SK-N-SH (cell line): ENCODE data around the gene TMEM44. TPM values are rescaled to one million over a fixed set of nuclear protein-coding genes. Genes with fewer than 3 reads are reported as not detected.

Experiments
- CTCF ChIA-PET: fragments of 300-600, 350-600 bp; formaldehyde crosslinking; extraction: SDS; loops from one replicate; lab custom pipeline; 2021; lab: Yijun Ruan, JAX
- POLR2A ChIA-PET: fragments of 350-600 bp; sonication (Branson Sonifier 250); formaldehyde crosslinking; extraction: SDS; loops from one replicate; lab custom pipeline; 2020; ENCODE audit warnings: antibody characterized with exemption, inconsistent platforms; lab: Yijun Ruan, JAX
- DNase-seq: peaks from one replicate; pipeline ENCODE4 v3.0.0; 2012
- H2AFZ ChIP-seq: fragments of 200-600 bp; sonication (generic); 2 replicates; pipeline ENCODE4 v1.8.1; 2016; ENCODE audit warnings: antibody characterized with exemption, mild to moderate bottlenecking, low read depth
- H3F3A ChIP-seq: fragments of 200-600 bp; sonication (generic); replicated peaks from 2 replicates; pipeline ENCODE3; 2016; ENCODE audit warnings: antibody characterized with exemption, mild to moderate bottlenecking; ENCODE audit not compliant: insufficient read depth
- H3K27ac ChIP-seq, 2 experiments: fragments of 200-500 bp in 1 of 2; fragments of 200-600 bp in 1 of 2; sonication (Bioruptor generic) in 1 of 2; sonication (generic), shearing (Covaris generic) in 1 of 2; 2 replicates each; pipeline versions ENCODE4 v1.5.1 to v1.6.1; 2014 to 2016; ENCODE audit warnings: low read depth in 2 of 2, inconsistent platforms in 1 of 2, low read length in 1 of 2, mild to moderate bottlenecking in 1 of 2, mixed read lengths in 1 of 2
- H3K27me3 ChIP-seq: fragments of 200-600 bp; sonication (generic), shearing (Covaris generic); 2 replicates; pipeline ENCODE4 v1.6.1; 2016; ENCODE audit warnings: mixed run types; ENCODE audit not compliant: insufficient read depth
- H3K36me3 ChIP-seq, 2 experiments: fragments of 200-500 bp in 1 of 2; fragments of 200-600 bp in 1 of 2; sonication (Bioruptor generic) in 1 of 2; sonication (generic) in 1 of 2; replicated peaks in 1 of 2; 2 replicates each; pipeline versions ENCODE3 to v1.5.1; 2014 to 2016; ENCODE audit warnings: low read length in 1 of 2, mild to moderate bottlenecking in 1 of 2; ENCODE audit not compliant: insufficient read depth in 2 of 2, control insufficient read depth in 1 of 2
- H3K4me1 ChIP-seq, 2 experiments: fragments of 200-500 bp in 1 of 2; fragments of 200-600 bp in 1 of 2; sonication (Bioruptor generic) in 1 of 2; sonication (generic), shearing (Covaris generic) in 1 of 2; 2 replicates each; pipeline versions ENCODE4 v1.5.1 to v1.6.1; 2014 to 2016; ENCODE audit warnings: low read depth in 1 of 2, low read length in 1 of 2, mixed run types in 1 of 2; ENCODE audit not compliant: insufficient read depth in 2 of 2, control insufficient read depth in 1 of 2
- H3K4me2 ChIP-seq: fragments of 200-600 bp; sonication (generic), shearing (Covaris generic); 2 replicates; pipeline ENCODE4 v1.6.1; 2017; ENCODE audit warnings: mixed run types
- H3K4me3 ChIP-seq, 2 experiments: fragments of 200-500 bp in 1 of 2; fragments of 200-600 bp in 1 of 2; sonication (Bioruptor generic) in 1 of 2; sonication (generic), shearing (Covaris generic) in 1 of 2; 2 replicates each; pipeline versions ENCODE4 v1.5.1 to v1.8.1; 2014 to 2016; ENCODE audit warnings: low read depth in 2 of 2, inconsistent platforms in 1 of 2, low read length in 1 of 2, mild to moderate bottlenecking in 1 of 2, mixed read lengths in 1 of 2, moderate library complexity in 1 of 2
- H3K79me2 ChIP-seq: fragments of 200-600 bp; sonication (generic); 2 replicates; pipeline ENCODE4 v1.8.1; 2017; ENCODE audit warnings: mild to moderate bottlenecking; ENCODE audit not compliant: insufficient read depth
- H3K9ac ChIP-seq: fragments of 200-600 bp; sonication (generic); 2 replicates; pipeline ENCODE4 v1.6.1; 2017; ENCODE audit warnings: mixed run types
- H3K9me2 ChIP-seq: fragments of 200-600 bp; sonication (generic); 2 replicates; pipeline ENCODE4 v1.6.1; 2017; ENCODE audit warnings: mixed run types
- H3K9me3 ChIP-seq: fragments of 200-600 bp; sonication (generic); 2 replicates; pipeline ENCODE4 v1.6.1; 2017; ENCODE audit warnings: mixed run types, mild to moderate bottlenecking, moderate library complexity
- H4K20me1 ChIP-seq: fragments of 200-600 bp; sonication (generic); 2 replicates; pipeline ENCODE4 v1.6.1; 2017; ENCODE audit warnings: mild to moderate bottlenecking, mixed run types; ENCODE audit not compliant: insufficient read depth
- CHD2 ChIP-seq: fragments of 150-350 bp; IDR thresholded peaks from 2 replicates; pipeline ENCODE4 v1.6.1; 2018; ENCODE audit warnings: low read length; ENCODE audit not compliant: partially characterized antibody
- ELF1 ChIP-seq: IDR thresholded peaks from 2 replicates; pipeline ENCODE4 v1.4.0; 2012
- EP300 ChIP-seq, 2 experiments: IDR thresholded peaks; 2 replicates each; pipeline versions ENCODE4 v1.4.0 to v1.6.1; 2012; ENCODE audit warnings: borderline replicate concordance in 1 of 2, low read depth in 1 of 2, low read length in 1 of 2
- FOSL2 ChIP-seq: IDR thresholded peaks from 2 replicates; pipeline ENCODE4 v1.4.0; 2012; ENCODE audit warnings: low read depth, mild to moderate bottlenecking, moderate library complexity, borderline replicate concordance
- JUND ChIP-seq: IDR thresholded peaks from 2 replicates; pipeline ENCODE4 v1.4.0; 2012
- NRF1 ChIP-seq: IDR thresholded peaks from 2 replicates; pipeline ENCODE4 v1.6.1; 2012; ENCODE audit warnings: low read depth, mild to moderate bottlenecking, low read length
- RAD21 ChIP-seq: IDR thresholded peaks from 2 replicates; pipeline ENCODE4 v1.6.1; 2012; ENCODE audit warnings: mild to moderate bottlenecking, low read length
- RCOR1 ChIP-seq: fragments of 150-350 bp; IDR thresholded peaks from 2 replicates; pipeline ENCODE4 v1.6.1; 2017; ENCODE audit warnings: antibody characterized with exemption, low read length
- RXRA ChIP-seq: IDR thresholded peaks from 2 replicates; pipeline ENCODE4 v1.4.0; 2012; ENCODE audit warnings: low read depth, mild to moderate bottlenecking, borderline replicate concordance
- SIN3A ChIP-seq: IDR thresholded peaks from 2 replicates; pipeline ENCODE4 v1.6.1; 2012; ENCODE audit warnings: low read depth, mild to moderate bottlenecking, low read length, moderate library complexity, borderline replicate concordance
- SMC3 ChIP-seq: IDR thresholded peaks from 2 replicates; pipeline ENCODE4 v1.6.1; 2012; ENCODE audit warnings: low read depth, low read length, improper control_type of control experiment
- YY1 ChIP-seq: IDR thresholded peaks from 2 replicates; pipeline ENCODE4 v1.4.0; 2012; ENCODE audit warnings: low read depth, mild to moderate bottlenecking
- WGBS: methylation state at CpG from one replicate; pipeline ENCODE4 v1.1.6; 2017; ENCODE audit warnings: low lambda C conversion rate; 5-methylcytosine and 5-hydroxymethylcytosine counted together
- polyA plus RNA-seq, 3 experiments: library from polyadenylated mRNA; depleted of rRNA; stranded (reverse); fragments of >200 nt; gene quantifications; 2 replicates each; pipeline ENCODE4 v1.2.3, GENCODE V29; 2012
- TF ChIP-seq, protein P1 (sequence below): IDR thresholded peaks from 2 replicates; pipeline ENCODE4 v1.4.0; 2012; ENCODE audit warnings: low read depth, borderline replicate concordance
- TF ChIP-seq, protein P2 (sequence below): IDR thresholded peaks from 2 replicates; pipeline ENCODE4 v1.4.0; 2012; ENCODE audit warnings: low read depth, borderline replicate concordance
- TF ChIP-seq, protein P3 (sequence below): IDR thresholded peaks from 2 replicates; pipeline ENCODE4 v1.4.0; 2012; ENCODE audit warnings: low read depth
- TF ChIP-seq, protein P4 (sequence below): fragments of 200-600 bp; sonication (generic); IDR thresholded peaks from 2 replicates; pipeline ENCODE4 v1.6.1; 2017; ENCODE audit warnings: antibody characterized with exemption, mild to moderate bottlenecking, moderate library complexity

TMEM44 gene
- polyA plus RNA-seq, 1 of the 3 experiments (the other 2 are of a cell fraction): 22.6 TPM

DNA sequence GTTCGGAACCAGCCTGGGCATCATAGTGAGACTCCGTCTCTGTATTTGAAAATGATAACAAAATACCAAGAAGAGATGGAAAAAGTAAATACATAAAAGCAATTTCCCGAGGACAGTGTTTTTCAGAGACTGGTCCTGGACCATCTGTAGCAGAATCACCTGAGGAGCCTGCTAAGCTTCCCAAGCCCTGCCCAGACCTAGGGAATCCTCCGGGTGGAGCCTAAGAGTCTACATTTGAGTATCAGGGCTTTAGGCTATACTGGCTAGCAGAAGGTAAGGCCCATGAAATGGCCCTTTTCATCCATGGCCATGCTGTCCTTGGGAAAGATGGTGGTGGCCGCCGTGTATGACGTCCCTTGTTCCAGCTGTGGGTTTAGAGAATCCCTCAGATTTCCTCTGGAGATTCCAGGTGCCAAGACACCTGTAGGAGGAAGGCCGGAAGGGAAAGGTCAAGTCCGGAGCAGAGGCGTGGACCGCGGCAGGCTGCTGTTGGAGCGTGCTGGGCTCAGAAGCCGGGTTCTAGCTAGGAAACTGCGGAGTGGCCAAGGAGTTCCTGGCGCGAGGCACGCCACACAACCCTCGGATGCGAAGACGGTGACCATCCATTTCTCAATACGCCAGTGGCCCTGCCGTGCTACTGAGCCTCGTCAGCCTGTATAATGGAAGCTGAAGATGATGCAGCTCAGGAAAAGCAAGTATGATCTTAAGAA, 50.9 kb downstream of the TMEM44 start:
- POLR2A ChIA-PET: no interaction called here
- Histone ChIP-seq H3K27me3 (no peaks in the 10 kb centered on the region), H3K9me3 (no peaks in the 10 kb centered on the region), H3F3A (peaks cover 59% of the 10 kb centered on the region), H3K9me2 (no peaks in the 10 kb centered on the region), H3K27ac (no peak overlapping the region), H3K36me3 (peaks cover 0 to 6% of the 10 kb centered on the region in 2 experiments), H3K4me2 (no peak overlapping the region), H2AFZ (no peak overlapping the region), H3K4me1 (peaks cover 8 to 29% of the 10 kb centered on the region in 2 experiments), H3K4me3 (no peak overlapping the region), H3K79me2 (peaks cover 21% of the 10 kb centered on the region), H3K9ac (no peak overlapping the region), H4K20me1 (no peaks in the 10 kb centered on the region)
- TF ChIP-seq RAD21 (no peak), YY1 (no peak), ELF1 (no peak), EP300 (IDR thresholded peaks at IDR 0.05; ENCODE audit: borderline replicate concordance in 1 of 2, low read depth in 1 of 2, low read length in 1 of 2) (no peak), CHD2 (no peak), JUND (no peak), SMC3 (no peak), RCOR1 (no peak), FOSL2 (no peak), RXRA (no peak), NRF1 (no peak), SIN3A (no peak)
- TF ChIP-seq, protein P1, sequence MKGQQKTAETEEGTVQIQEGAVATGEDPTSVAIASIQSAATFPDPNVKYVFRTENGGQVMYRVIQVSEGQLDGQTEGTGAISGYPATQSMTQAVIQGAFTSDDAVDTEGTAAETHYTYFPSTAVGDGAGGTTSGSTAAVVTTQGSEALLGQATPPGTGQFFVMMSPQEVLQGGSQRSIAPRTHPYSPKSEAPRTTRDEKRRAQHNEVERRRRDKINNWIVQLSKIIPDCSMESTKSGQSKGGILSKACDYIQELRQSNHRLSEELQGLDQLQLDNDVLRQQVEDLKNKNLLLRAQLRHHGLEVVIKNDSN: no peak
- TF ChIP-seq, protein P2, sequence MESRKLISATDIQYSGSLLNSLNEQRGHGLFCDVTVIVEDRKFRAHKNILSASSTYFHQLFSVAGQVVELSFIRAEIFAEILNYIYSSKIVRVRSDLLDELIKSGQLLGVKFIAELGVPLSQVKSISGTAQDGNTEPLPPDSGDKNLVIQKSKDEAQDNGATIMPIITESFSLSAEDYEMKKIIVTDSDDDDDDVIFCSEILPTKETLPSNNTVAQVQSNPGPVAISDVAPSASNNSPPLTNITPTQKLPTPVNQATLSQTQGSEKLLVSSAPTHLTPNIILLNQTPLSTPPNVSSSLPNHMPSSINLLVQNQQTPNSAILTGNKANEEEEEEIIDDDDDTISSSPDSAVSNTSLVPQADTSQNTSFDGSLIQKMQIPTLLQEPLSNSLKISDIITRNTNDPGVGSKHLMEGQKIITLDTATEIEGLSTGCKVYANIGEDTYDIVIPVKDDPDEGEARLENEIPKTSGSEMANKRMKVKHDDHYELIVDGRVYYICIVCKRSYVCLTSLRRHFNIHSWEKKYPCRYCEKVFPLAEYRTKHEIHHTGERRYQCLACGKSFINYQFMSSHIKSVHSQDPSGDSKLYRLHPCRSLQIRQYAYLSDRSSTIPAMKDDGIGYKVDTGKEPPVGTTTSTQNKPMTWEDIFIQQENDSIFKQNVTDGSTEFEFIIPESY: no peak
- TF ChIP-seq, protein P3, sequence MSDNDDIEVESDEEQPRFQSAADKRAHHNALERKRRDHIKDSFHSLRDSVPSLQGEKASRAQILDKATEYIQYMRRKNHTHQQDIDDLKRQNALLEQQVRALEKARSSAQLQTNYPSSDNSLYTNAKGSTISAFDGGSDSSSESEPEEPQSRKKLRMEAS: no peak
- TF ChIP-seq, protein P4, sequence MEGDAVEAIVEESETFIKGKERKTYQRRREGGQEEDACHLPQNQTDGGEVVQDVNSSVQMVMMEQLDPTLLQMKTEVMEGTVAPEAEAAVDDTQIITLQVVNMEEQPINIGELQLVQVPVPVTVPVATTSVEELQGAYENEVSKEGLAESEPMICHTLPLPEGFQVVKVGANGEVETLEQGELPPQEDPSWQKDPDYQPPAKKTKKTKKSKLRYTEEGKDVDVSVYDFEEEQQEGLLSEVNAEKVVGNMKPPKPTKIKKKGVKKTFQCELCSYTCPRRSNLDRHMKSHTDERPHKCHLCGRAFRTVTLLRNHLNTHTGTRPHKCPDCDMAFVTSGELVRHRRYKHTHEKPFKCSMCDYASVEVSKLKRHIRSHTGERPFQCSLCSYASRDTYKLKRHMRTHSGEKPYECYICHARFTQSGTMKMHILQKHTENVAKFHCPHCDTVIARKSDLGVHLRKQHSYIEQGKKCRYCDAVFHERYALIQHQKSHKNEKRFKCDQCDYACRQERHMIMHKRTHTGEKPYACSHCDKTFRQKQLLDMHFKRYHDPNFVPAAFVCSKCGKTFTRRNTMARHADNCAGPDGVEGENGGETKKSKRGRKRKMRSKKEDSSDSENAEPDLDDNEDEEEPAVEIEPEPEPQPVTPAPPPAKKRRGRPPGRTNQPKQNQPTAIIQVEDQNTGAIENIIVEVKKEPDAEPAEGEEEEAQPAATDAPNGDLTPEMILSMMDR: no peak
- CTCF ChIA-PET: interaction anchor here (0.6 to 3.4 kb wide), 4 partner anchors 10 to 110 kb away, joined by 3 to 14 read pairs (median 4); no protein-coding TSS in a partner anchor
- DNase-seq: no peak
- WGBS: 97% methylated on average over 18 of the region's 24 CpGs
